Keratinocyte (primary cell): ENCODE data around the gene SPECC1. TPM values are rescaled to one million over a fixed set of nuclear protein-coding genes. Genes with fewer than 3 reads are reported as not detected.

ENCODE experiments used
- DNase-seq: peaks from one replicate; pipeline ENCODE4 v3.0.0-alpha.2; 2011; ENCODE audit warnings: low read depth, missing footprints, low spot score
- FAIRE-seq: peaks from 2 replicates; lab custom pipeline; 2011; peaks lifted over from hg19 to GRCh38; lab: Jason Lieb, UNC
- H2AFZ ChIP-seq: 2 replicates; pipeline ENCODE4 v1.6.0; 2012; ENCODE audit warnings: low read length, control low read depth, inconsistent platforms; ENCODE audit not compliant: control insufficient read depth
- H3K27ac ChIP-seq: 2 replicates; pipeline ENCODE4 v1.5.1; 2011; ENCODE audit warnings: low read length; ENCODE audit not compliant: control insufficient read depth, insufficient read depth
- H3K27me3 ChIP-seq: 3 replicates; pipeline ENCODE4 v1.6.0; 2011; ENCODE audit warnings: low read length; ENCODE audit not compliant: control insufficient read depth, insufficient read depth; ENCODE audit errors: extremely low read depth
- H3K36me3 ChIP-seq, 2 experiments: 2 replicates in 1 of 2; 3 replicates in 1 of 2; pipeline ENCODE4 v1.5.1; 2011; ENCODE audit warnings: low read length in 2 of 2, mild to moderate bottlenecking in 1 of 2; ENCODE audit not compliant: control insufficient read depth in 2 of 2, insufficient read depth in 2 of 2; ENCODE audit errors: extremely low read depth in 1 of 2
- H3K4me1 ChIP-seq: 3 replicates; pipeline ENCODE4 v1.5.1; 2011; ENCODE audit warnings: low read length; ENCODE audit not compliant: control insufficient read depth, insufficient read depth; ENCODE audit errors: extremely low read depth
- H3K4me2 ChIP-seq: 3 replicates; pipeline ENCODE4 v1.6.0; 2011; ENCODE audit warnings: low read depth, low read length; ENCODE audit not compliant: control insufficient read depth, insufficient read depth; ENCODE audit errors: extremely low read depth
- H3K4me3 ChIP-seq, 3 experiments: fragments of 200-600 bp in 1 of 3; sonication (generic) in 1 of 3; 2 replicates in 2 of 3; 3 replicates in 1 of 3; pipeline ENCODE4 v1.5.1; 2011 to 2016; ENCODE audit warnings: low read length in 3 of 3, mild to moderate bottlenecking in 3 of 3, control low read depth in 2 of 3, inconsistent platforms in 1 of 3, low read depth in 1 of 3, mixed read lengths in 1 of 3, mixed run types in 1 of 3, moderate library complexity in 1 of 3; ENCODE audit not compliant: control insufficient read depth in 2 of 3, insufficient read depth in 2 of 3; ENCODE audit errors: extremely low read depth in 1 of 3
- H3K79me2 ChIP-seq: 2 replicates; pipeline ENCODE4 v1.6.0; 2012; ENCODE audit warnings: low read length; ENCODE audit not compliant: control insufficient read depth, insufficient read depth
- H3K9ac ChIP-seq: 3 replicates; pipeline ENCODE4 v1.6.0; 2011; ENCODE audit warnings: low read length; ENCODE audit not compliant: control insufficient read depth, insufficient read depth; ENCODE audit errors: extremely low read depth
- H3K9me1 ChIP-seq: 3 replicates; pipeline ENCODE4 v1.6.0; 2011; ENCODE audit warnings: low read length; ENCODE audit not compliant: control insufficient read depth, insufficient read depth; ENCODE audit errors: extremely low read depth
- H3K9me3 ChIP-seq: 2 replicates; pipeline ENCODE4 v1.5.1; 2012; ENCODE audit warnings: low read depth, low read length; ENCODE audit not compliant: control insufficient read depth
- H4K20me1 ChIP-seq: 3 replicates; pipeline ENCODE4 v1.6.0; 2011; ENCODE audit warnings: low read length; ENCODE audit not compliant: control insufficient read depth, insufficient read depth; ENCODE audit errors: extremely low read depth
- EZH2 ChIP-seq: IDR thresholded peaks from one replicate; pipeline ENCODE4 v1.6.1; 2012; ENCODE audit warnings: inconsistent platforms, mild to moderate bottlenecking, low read length, moderate library complexity
- dilution Hi-C: fragments of 300-500 bp; cut with MboI; formaldehyde crosslinking; loops from one replicate; pipeline ENCODE4 v1.7.0; 2020; ENCODE audit warnings: low sequenced_read_pairs; ENCODE audit not compliant: extremely low pct_ligation_motif_present
- polyA plus RNA-seq, 5 experiments: library from polyadenylated mRNA; depleted of rRNA in 3 of 5; stranded (reverse) in 3 of 5; stranded (forward) in 1 of 5; unstranded in 1 of 5; fragments of >200 nt; gene quantifications; 1 replicate in 1 of 5; 2 replicates in 3 of 5; 3 replicates in 1 of 5; pipeline versions ENCODE4 v1.2.1 to v1.2.3, GENCODE V29; 2011 to 2012; ENCODE audit warnings: missing spikeins in 2 of 5, low read depth in 1 of 5, low replicate concordance in 1 of 5
- TF ChIP-seq, protein P1 (sequence below), 3 experiments: IDR thresholded peaks in 1 of 3; conservative IDR thresholded peaks in 1 of 3; optimal IDR thresholded peaks in 1 of 3; 2 replicates in 2 of 3; 3 replicates in 1 of 3; pipeline versions ENCODE3 to v1.5.1; 2011; ENCODE audit warnings: low read length in 3 of 3, mild to moderate bottlenecking in 3 of 3, moderate library complexity in 2 of 3, control low read depth in 1 of 3, inconsistent platforms in 1 of 3; ENCODE audit not compliant: insufficient read depth in 2 of 3; ENCODE audit errors: extremely low read depth in 1 of 3

Gene SPECC1
- polyA plus RNA-seq, 1 donor (not counting 4 experiments of a cell fraction or from before 2014, with no cell fraction given), result 20.9 TPM

DNA sequence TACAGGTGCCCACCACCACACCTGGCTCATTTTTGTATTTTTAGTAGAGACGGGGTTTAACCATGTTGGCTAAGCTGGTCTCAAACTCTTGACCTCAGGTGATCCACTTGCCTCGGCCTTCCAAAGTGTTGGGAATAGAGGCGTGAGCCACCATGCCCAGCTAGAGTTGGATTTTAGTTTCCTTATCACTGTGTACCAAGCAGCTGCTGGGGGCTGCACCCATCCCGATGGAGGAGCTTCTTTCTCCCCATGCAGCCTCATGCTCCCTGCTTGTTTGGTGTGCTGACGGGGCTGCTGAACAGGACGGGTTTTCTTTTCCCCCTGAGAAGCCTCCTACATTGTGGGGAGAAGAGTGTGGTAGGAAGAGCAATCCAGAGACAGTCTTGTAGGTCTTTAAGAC is 285.0 kb downstream of the SPECC1 start:
- Histone ChIP-seq H3K9me1 (no peaks in the 10 kb centered on the region), H3K4me1 (no peaks in the 10 kb centered on the region), H3K9ac (no peak overlapping the region), H3K79me2 (no peaks in the 10 kb centered on the region), H3K27ac (no peak overlapping the region), H3K9me3 (no peaks in the 10 kb centered on the region), H3K27me3 (no peaks in the 10 kb centered on the region), H3K4me3 (no peak overlapping the region), H3K36me3 (peaks cover 0 to 2% of the 10 kb centered on the region in 2 experiments), H4K20me1 (no peaks in the 10 kb centered on the region), H3K4me2 (no peak overlapping the region), H2AFZ (no peak overlapping the region)
- FAIRE-seq (no peak), DNase-seq (no peak)
- no peak for TF ChIP-seq EZH2
- TF ChIP-seq, protein P1, sequence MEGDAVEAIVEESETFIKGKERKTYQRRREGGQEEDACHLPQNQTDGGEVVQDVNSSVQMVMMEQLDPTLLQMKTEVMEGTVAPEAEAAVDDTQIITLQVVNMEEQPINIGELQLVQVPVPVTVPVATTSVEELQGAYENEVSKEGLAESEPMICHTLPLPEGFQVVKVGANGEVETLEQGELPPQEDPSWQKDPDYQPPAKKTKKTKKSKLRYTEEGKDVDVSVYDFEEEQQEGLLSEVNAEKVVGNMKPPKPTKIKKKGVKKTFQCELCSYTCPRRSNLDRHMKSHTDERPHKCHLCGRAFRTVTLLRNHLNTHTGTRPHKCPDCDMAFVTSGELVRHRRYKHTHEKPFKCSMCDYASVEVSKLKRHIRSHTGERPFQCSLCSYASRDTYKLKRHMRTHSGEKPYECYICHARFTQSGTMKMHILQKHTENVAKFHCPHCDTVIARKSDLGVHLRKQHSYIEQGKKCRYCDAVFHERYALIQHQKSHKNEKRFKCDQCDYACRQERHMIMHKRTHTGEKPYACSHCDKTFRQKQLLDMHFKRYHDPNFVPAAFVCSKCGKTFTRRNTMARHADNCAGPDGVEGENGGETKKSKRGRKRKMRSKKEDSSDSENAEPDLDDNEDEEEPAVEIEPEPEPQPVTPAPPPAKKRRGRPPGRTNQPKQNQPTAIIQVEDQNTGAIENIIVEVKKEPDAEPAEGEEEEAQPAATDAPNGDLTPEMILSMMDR (optimal IDR thresholded peaks at IDR 0.05 in 1 of 3, IDR thresholded peaks at IDR 0.05 in 1 of 3, conservative IDR thresholded peaks at IDR 0.05 in 1 of 3; ENCODE audit: extremely low read depth in 1 of 3, insufficient read depth in 2 of 3, low read length in 3 of 3), result no peak
- dilution Hi-C loops, result no loop called here

DNA sequence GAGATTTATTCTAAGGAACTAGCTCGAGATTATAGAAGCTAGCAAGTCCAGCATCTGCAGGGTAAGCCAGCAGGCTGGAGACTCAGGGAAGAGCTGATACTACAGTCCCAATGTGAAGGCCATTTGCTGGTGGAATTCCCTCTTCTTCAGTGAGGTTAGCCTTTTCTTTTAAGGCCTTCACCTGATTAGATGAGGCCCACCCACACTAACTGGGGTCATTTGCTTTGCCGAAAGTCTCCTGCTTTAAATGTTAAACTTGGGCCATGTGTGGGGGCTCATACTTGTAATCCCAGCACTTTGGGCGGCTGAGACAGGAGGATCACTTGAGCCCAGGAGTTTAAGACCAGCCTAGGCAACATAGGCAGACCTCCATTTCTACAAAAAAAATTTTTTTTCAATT is 289.9 kb downstream of the SPECC1 start:
- dilution Hi-C loops, result no loop called here
- FAIRE-seq (no peak), DNase-seq (no peak)
- Histone ChIP-seq H3K27me3 (no peaks in the 10 kb centered on the region), H3K9me1 (no peaks in the 10 kb centered on the region), H3K4me3 (no peak overlapping the region), H3K36me3 (peaks cover 0 to 2% of the 10 kb centered on the region in 2 experiments), H3K4me1 (no peaks in the 10 kb centered on the region), H4K20me1 (no peaks in the 10 kb centered on the region), H3K9ac (no peak overlapping the region), H2AFZ (no peak overlapping the region), H3K27ac (no peak overlapping the region), H3K4me2 (no peak overlapping the region), H3K9me3 (no peaks in the 10 kb centered on the region), H3K79me2 (no peaks in the 10 kb centered on the region)
- no peak for TF ChIP-seq EZH2
- TF ChIP-seq, protein P1 (optimal IDR thresholded peaks at IDR 0.05 in 1 of 3, IDR thresholded peaks at IDR 0.05 in 1 of 3, conservative IDR thresholded peaks at IDR 0.05 in 1 of 3; ENCODE audit: extremely low read depth in 1 of 3, insufficient read depth in 2 of 3, low read length in 3 of 3), result no peak
